ENCODE results near the gene NDOR1. TPM values are rescaled to one million over a fixed set of nuclear protein-coding genes. Genes with fewer than 3 reads are reported as not detected.

NDOR1 gene
- total RNA-seq, 4 donors from 2014 or later = 9.4 to 20.1 (median 14.3) TPM

GRCh38 chr9:137204731-137205125 lies 772 bp upstream of the NDOR1 start:
- 15 to 17% methylated on average over 21 of the region's 21 CpGs for WGBS, 2 donors
- Histone ChIP-seq H3K36me3 (peaks cover 0 to 19% (median 0%) of the 10 kb centered on the region in 3 donors), H3K4me3 (peak overlapping the region; percentile 96 to 99 (median 96)), H3K27me3 (no peaks in the 10 kb centered on the region), H3K27ac (peak overlapping the region in 2 of 4 donors; percentile 89), H3K9me3 (no peaks in the 10 kb centered on the region), H3K4me1 (peaks cover 6 to 62% (median 47%) of the 10 kb centered on the region in 4 donors)
- no peak for TF ChIP-seq EP300 (IDR thresholded peaks at IDR 0.05)
- no peak for TF ChIP-seq CTCF (IDR thresholded peaks at IDR 0.05)
- no peak for TF ChIP-seq POLR2A (IDR thresholded peaks at IDR 0.05)
- DNase-seq (ENCODE audit: low spot score in 2 of 2) = no peak

- 85 to 86% methylated on average over 7 of the region's 7 CpGs for WGBS, 2 donors
- Histone ChIP-seq H3K9me3 (no peaks in the 10 kb centered on the region), H3K27ac (peak overlapping the region in 1 of 4 donors; percentile 89), H3K4me1 (peaks cover 6 to 53% (median 39%) of the 10 kb centered on the region in 4 donors), H3K4me3 (peak overlapping the region in 3 of 4 donors; percentile 96 to 99 (median 96)), H3K27me3 (no peaks in the 10 kb centered on the region), H3K36me3 (peaks cover 0 to 31% (median 0%) of the 10 kb centered on the region in 3 donors)
- no peak for DNase-seq (ENCODE audit: low spot score in 2 of 2)
- TF ChIP-seq CTCF (IDR thresholded peaks at IDR 0.05) (no peak), POLR2A (IDR thresholded peaks at IDR 0.05) (no peak), EP300 (IDR thresholded peaks at IDR 0.05) (no peak)
These were observed 1.1 kb downstream of the NDOR1 start for GRCh38 chr9:137206602-137207001.

GRCh38 chr9:137211532-137211931 lies 6.0 kb downstream of the NDOR1 start:
- H3K36me3 ChIP-seq = peaks cover 0 to 63% (median 0%) of the 10 kb centered on the region in 3 donors
- H3K9me3 ChIP-seq = no peaks in the 10 kb centered on the region
- peaks cover 0 to 11% (median 6%) of the 10 kb centered on the region in 4 donors for H3K4me1 ChIP-seq
- 74 to 78% methylated on average over 13 of the region's 13 CpGs for WGBS, 2 donors
- no peaks in the 10 kb centered on the region for H3K27me3 ChIP-seq
- no peak overlapping the region for H3K4me3 ChIP-seq
- no peak for DNase-seq (ENCODE audit: low spot score in 2 of 2)
- no peak overlapping the region for H3K27ac ChIP-seq
- TF ChIP-seq CTCF (IDR thresholded peaks at IDR 0.05) (no peak), POLR2A (IDR thresholded peaks at IDR 0.05) (no peak)

- Histone ChIP-seq H3K27ac (no peak overlapping the region), H3K36me3 (peaks cover 0 to 65% (median 0%) of the 10 kb centered on the region in 3 donors), H3K9me3 (no peaks in the 10 kb centered on the region), H3K4me1 (peaks cover 0 to 9% (median 4%) of the 10 kb centered on the region in 4 donors), H3K27me3 (no peaks in the 10 kb centered on the region), H3K4me3 (no peak overlapping the region)
- TF ChIP-seq POLR2A (IDR thresholded peaks at IDR 0.05) (no peak), EP300 (IDR thresholded peaks at IDR 0.05) (no peak), CTCF (IDR thresholded peaks at IDR 0.05) (no peak)
- DNase-seq (ENCODE audit: low spot score in 2 of 2) = no peak
- WGBS, 2 donors = 71 to 87% methylated on average over 17 to 21 of the region's 21 CpGs
These were observed 7.0 kb downstream of the NDOR1 start for GRCh38 chr9:137212520-137212919.

DNA sequence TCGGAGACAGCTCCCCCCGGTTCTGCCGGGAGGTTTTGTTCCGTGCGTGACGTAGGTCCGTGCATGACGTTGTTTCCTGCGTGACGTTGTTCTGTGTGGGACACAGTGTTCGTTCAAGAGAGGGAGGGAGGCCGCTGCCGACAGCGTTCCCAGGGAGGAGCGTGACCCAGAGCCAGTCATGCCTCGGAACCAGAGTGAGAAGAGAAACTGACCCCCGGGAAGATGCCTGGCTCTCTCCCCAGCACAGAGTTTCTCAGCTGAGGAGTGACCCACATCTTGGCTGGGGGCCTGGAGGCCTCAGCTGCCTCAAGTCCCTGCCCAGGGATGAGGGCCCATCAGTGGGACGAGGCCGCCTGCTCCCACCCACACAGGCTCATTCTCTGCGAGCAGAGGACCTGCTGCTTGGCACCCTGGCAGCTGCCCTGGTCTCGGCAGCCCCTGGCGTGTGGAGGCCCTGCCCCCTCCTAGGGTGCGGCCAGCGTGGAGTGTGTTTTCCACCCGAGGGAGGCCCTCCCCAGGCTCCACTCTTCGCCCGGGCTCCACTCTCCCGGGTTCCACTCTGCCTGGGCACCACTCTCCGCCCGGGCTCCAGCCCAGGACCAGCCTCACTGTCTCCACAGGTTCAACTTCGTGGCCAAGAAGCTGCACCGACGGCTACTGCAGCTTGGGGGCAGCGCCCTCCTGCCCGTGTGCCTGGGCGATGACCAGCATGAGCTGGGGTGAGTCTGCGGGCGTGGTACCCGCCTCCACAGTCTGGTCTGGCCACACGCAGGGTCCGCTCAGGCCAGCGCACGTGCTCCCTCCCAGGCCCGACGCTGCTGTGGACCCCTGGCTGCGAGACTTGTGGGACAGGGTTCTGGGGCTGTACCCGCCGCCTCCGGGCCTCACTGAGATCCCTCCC lies 7.9 kb downstream of the NDOR1 start:
- H3K4me1 ChIP-seq = peaks cover 0 to 18% (median 10%) of the 10 kb centered on the region in 4 donors
- DNase-seq (ENCODE audit: low spot score in 2 of 2) = no peak
- TF ChIP-seq POLR2A (IDR thresholded peaks at IDR 0.05) = no peak
- no peak for TF ChIP-seq EP300 (IDR thresholded peaks at IDR 0.05)
- TF ChIP-seq CTCF (IDR thresholded peaks at IDR 0.05) = no peak
- no peaks in the 10 kb centered on the region for H3K9me3 ChIP-seq
- no peaks in the 10 kb centered on the region for H3K27me3 ChIP-seq
- no peak overlapping the region for H3K4me3 ChIP-seq
- H3K27ac ChIP-seq = peak overlapping the region in 1 of 4 donors; percentile 24
- H3K36me3 ChIP-seq = peaks cover 0 to 59% (median 0%) of the 10 kb centered on the region in 3 donors
- WGBS, 2 donors = 80 to 87% methylated on average over 33 to 43 of the region's 49 CpGs
